ENCODE measurements around the gene STARD8.

STARD8 gene

GRCh38 chrX:68719904-68720614 lies 72.6 kb downstream of the STARD8 start:
- peak; percentile 76 for ATAC-seq
- TF ChIP-seq POU6F1 (CRISPR knock-in tag; IDR thresholded peaks at IDR 0.05; ENCODE audit: borderline replicate concordance, low read depth), result no peak
- TF ChIP-seq ZFP3 (CRISPR knock-in tag; IDR thresholded peaks at IDR 0.05), result no peak
- no peak for TF ChIP-seq ZNF565 (CRISPR knock-in tag; conservative IDR thresholded peaks at IDR 0.05; ENCODE audit: low read depth)
- no peak for TF ChIP-seq PATZ1 (CRISPR knock-in tag; IDR thresholded peaks at IDR 0.05; ENCODE audit: borderline replicate concordance)
- no peak for TF ChIP-seq ZNF8 (CRISPR knock-in tag; IDR thresholded peaks at IDR 0.05)
- TF ChIP-seq TSHZ2 (CRISPR knock-in tag; IDR thresholded peaks at IDR 0.05), result no peak
- TF ChIP-seq ESRRG (CRISPR knock-in tag; IDR thresholded peaks at IDR 0.05), result no peak
- TF ChIP-seq OSR1 (CRISPR knock-in tag; IDR thresholded peaks at IDR 0.05), result no peak
- no peak for TF ChIP-seq RARB (CRISPR knock-in tag; IDR thresholded peaks at IDR 0.05)
- no peak for TF ChIP-seq ZNF70 (CRISPR knock-in tag; IDR thresholded peaks at IDR 0.05)
- no peak for TF ChIP-seq CSRNP3 (CRISPR knock-in tag; IDR thresholded peaks at IDR 0.05)
- no peak for TF ChIP-seq ISL1 (CRISPR knock-in tag; IDR thresholded peaks at IDR 0.05)
- no peak for TF ChIP-seq CREB5 (CRISPR knock-in tag; IDR thresholded peaks at IDR 0.05; ENCODE audit: low read depth)
- no peak for TF ChIP-seq TOX (CRISPR knock-in tag; IDR thresholded peaks at IDR 0.05; ENCODE audit: borderline replicate concordance)
- no peak for TF ChIP-seq GLIS3 (CRISPR knock-in tag; IDR thresholded peaks at IDR 0.05)
- TF ChIP-seq ARNTL (CRISPR knock-in tag; IDR thresholded peaks at IDR 0.05; ENCODE audit: borderline replicate concordance, low read depth), result no peak
- no peak for TF ChIP-seq SNAI2 (CRISPR knock-in tag; IDR thresholded peaks at IDR 0.05)

GRCh38 chrX:68720851-68721250 lies 73.4 kb downstream of the STARD8 start:
- ATAC-seq, result no peak
- TF ChIP-seq BACH2 (CRISPR knock-in tag; IDR thresholded peaks at IDR 0.05; ENCODE audit: borderline replicate concordance) (no peak), TCF4 (CRISPR knock-in tag; IDR thresholded peaks at IDR 0.05; ENCODE audit: borderline replicate concordance) (no peak), POU6F1 (CRISPR knock-in tag; IDR thresholded peaks at IDR 0.05; ENCODE audit: borderline replicate concordance, low read depth) (no peak), ZNF8 (CRISPR knock-in tag; IDR thresholded peaks at IDR 0.05) (no peak), GLIS3 (CRISPR knock-in tag; IDR thresholded peaks at IDR 0.05) (no peak), ESRRG (CRISPR knock-in tag; IDR thresholded peaks at IDR 0.05) (no peak), ISL1 (CRISPR knock-in tag; IDR thresholded peaks at IDR 0.05) (no peak), OSR1 (CRISPR knock-in tag; IDR thresholded peaks at IDR 0.05) (no peak), ZFP3 (CRISPR knock-in tag; IDR thresholded peaks at IDR 0.05) (no peak), ZFP30 (CRISPR knock-in tag; IDR thresholded peaks at IDR 0.05) (no peak), ZNF565 (CRISPR knock-in tag; conservative IDR thresholded peaks at IDR 0.05; ENCODE audit: low read depth) (no peak), ARNTL (CRISPR knock-in tag; IDR thresholded peaks at IDR 0.05; ENCODE audit: borderline replicate concordance, low read depth) (no peak), CSRNP3 (CRISPR knock-in tag; IDR thresholded peaks at IDR 0.05) (no peak), CREB5 (CRISPR knock-in tag; IDR thresholded peaks at IDR 0.05; ENCODE audit: low read depth) (no peak), ZC3H10 (CRISPR knock-in tag; IDR thresholded peaks at IDR 0.05) (no peak), SNAI2 (CRISPR knock-in tag; IDR thresholded peaks at IDR 0.05) (no peak), RARB (CRISPR knock-in tag; IDR thresholded peaks at IDR 0.05) (no peak)
